Ovary (tissue), 3 donors: Measurements from ENCODE around the gene MAP6.

Source experiments
- CTCF ChIP-seq, 3 donors: fragments of 450-650 bp in 2 of 3; fragments of 200-600 bp in 1 of 3; IDR thresholded peaks; one replicate each; pipeline versions ENCODE4 v1.5.1 to v1.8.0; 2016 to 2022; ENCODE audit warnings: antibody characterized with exemption in 3 of 3, mild to moderate bottlenecking in 1 of 3
- POLR2A ChIP-seq: fragments of 450-650 bp; IDR thresholded peaks from one replicate; pipeline ENCODE4 v1.6.1; 2017; ENCODE audit warnings: antibody characterized with exemption, mild to moderate bottlenecking, moderate library complexity
- donor health status: DM: no; HTN: no; CAD: no.

- TF ChIP-seq POLR2A (no peak), CTCF (IDR thresholded peaks at IDR 0.05) (no peak)
Observed at GRCh38 chr11:75625991-75626888, 42.6 kb downstream of the MAP6 start.
